Muscle of leg (tissue), 16 donors: ENCODE measurements around the gene COPB2. TPM values are rescaled to one million over a fixed set of nuclear protein-coding genes. Genes with fewer than 3 reads are reported as not detected.

Experiments used
- DNase-seq: peaks from one replicate; pipeline ENCODE4 v3.0.0; 2013
- H3K27ac ChIP-seq: one replicate; pipeline ENCODE4 v1.5.1; 2013; ENCODE audit warnings: mild to moderate bottlenecking, low read length, control low read depth
- H3K27me3 ChIP-seq: one replicate; pipeline ENCODE4 v1.6.1; 2013; ENCODE audit warnings: low read length; ENCODE audit not compliant: control insufficient read depth, insufficient read depth
- H3K36me3 ChIP-seq: one replicate; pipeline ENCODE4 v1.6.1; 2013; ENCODE audit warnings: low read length; ENCODE audit not compliant: control insufficient read depth, insufficient read depth
- H3K4me1 ChIP-seq: one replicate; pipeline ENCODE4 v1.6.1; 2013; ENCODE audit warnings: low read length; ENCODE audit not compliant: control insufficient read depth, insufficient read depth
- H3K4me3 ChIP-seq: one replicate; pipeline ENCODE4 v1.5.1; 2013; ENCODE audit warnings: low read length, control low read depth
- H3K9me3 ChIP-seq: replicated peaks from 2 replicates; pipeline ENCODE4 v1.6.1; 2013; ENCODE audit warnings: low read depth, low read length; ENCODE audit not compliant: control insufficient read depth
- WGBS: methylation state at CpG from one replicate; pipeline ENCODE4 v1.1.5; 2013; ENCODE audit warnings: missing lambda C conversion rate; ENCODE audit not compliant: insufficient coverage; 5-methylcytosine and 5-hydroxymethylcytosine counted together
- long read RNA-seq, 11 donors: transcript quantifications; one replicate each; lab custom pipeline, GENCODE V29; 2026
- polyA plus RNA-seq, 8 donors: library from polyadenylated mRNA; unstranded; fragments of 120-200 nt; gene quantifications; one replicate each; pipeline versions ENCODE4 v1.2.1 to v1.2.3, GENCODE V29; 2013; ENCODE audit warnings: inconsistent platforms in 1 of 8, low replicate concordance in 1 of 8; ENCODE audit not compliant: insufficient read length in 8 of 8, insufficient read depth in 1 of 8
- total RNA-seq: library from RNA; stranded (reverse); fragments of 120-200 nt; gene quantifications from one replicate; pipeline ENCODE4 v1.2.4, GENCODE V29; 2013

COPB2 gene
- 104 TPM for total RNA-seq
- polyA plus RNA-seq, result 100 to 1,000 TPM in 4 of 8 donors, 10 to 100 TPM in 4; 76.0 to 134 (median 101) TPM
- long read RNA-seq, donor 1, transcript COPB2-201 (22 exons, 3,360 nt), result major isoform, 6 of 7 reads
- long read RNA-seq, donor 1, partial matches to known transcripts, result 0 of 7 reads
- long read RNA-seq, donor 1, other reads (novel, unspliced or antisense), result 0 of 7 reads
- long read RNA-seq, donor 2, result 0 reads
- long read RNA-seq, donor 3, transcript COPB2-201 (22 exons, 3,360 nt), result major isoform, 10 of 18 reads
- long read RNA-seq, donor 3, partial matches to known transcripts, result 8 of 18 reads
- long read RNA-seq, donor 3, other reads (novel, unspliced or antisense), result 0 of 18 reads
- long read RNA-seq, donor 4, partial matches to known transcripts, result 0 of 4 reads
- long read RNA-seq, donor 4, other reads (novel, unspliced or antisense), result 0 of 4 reads
- long read RNA-seq, donor 5, transcript COPB2-201 (22 exons, 3,360 nt), result major isoform, 18 of 67 reads
- long read RNA-seq, donor 5, partial matches to known transcripts, result 47 of 67 reads
- long read RNA-seq, donor 5, other reads (novel, unspliced or antisense), result 0 of 67 reads
- long read RNA-seq, donor 6, transcript COPB2-201 (22 exons, 3,360 nt), result major isoform, 14 of 28 reads
- long read RNA-seq, donor 6, partial matches to known transcripts, result 12 of 28 reads
- long read RNA-seq, donor 6, other reads (novel, unspliced or antisense), result 0 of 28 reads
- long read RNA-seq, donor 7, partial matches to known transcripts, result 10 of 14 reads
- long read RNA-seq, donor 7, other reads (novel, unspliced or antisense), result 0 of 14 reads
- long read RNA-seq, donor 8, transcript COPB2-201 (22 exons, 3,360 nt), result major isoform, 10 of 18 reads
- long read RNA-seq, donor 8, partial matches to known transcripts, result 5 of 18 reads
- long read RNA-seq, donor 8, other reads (novel, unspliced or antisense), result 0 of 18 reads
- long read RNA-seq, donor 9, transcript COPB2-201 (22 exons, 3,360 nt), result major isoform, 5 of 65 reads
- long read RNA-seq, donor 9, partial matches to known transcripts, result 25 of 65 reads
- long read RNA-seq, donor 9, other reads (novel, unspliced or antisense), result 31 of 65 reads
- long read RNA-seq, donor 10, transcript COPB2-201 (22 exons, 3,360 nt), result major isoform, 24 of 161 reads
- long read RNA-seq, donor 10, partial matches to known transcripts, result 127 of 161 reads
- long read RNA-seq, donor 10, other reads (novel, unspliced or antisense), result 8 of 161 reads
- long read RNA-seq, donor 11, transcript COPB2-201 (22 exons, 3,360 nt), result major isoform, 6 of 8 reads
- long read RNA-seq, donor 11, partial matches to known transcripts, result 0 of 8 reads
- long read RNA-seq, donor 11, other reads (novel, unspliced or antisense), result 0 of 8 reads

- peak within 1 kb of the TSS; percentile 88 for H3K4me3 ChIP-seq
- no peaks in the 10 kb centered on the region for H3K9me3 ChIP-seq
- DNase-seq, result peak; percentile 100
- no peaks in the 10 kb centered on the region for H3K36me3 ChIP-seq
- under 1% methylated on average over 43 of the region's 52 CpGs for WGBS
- H3K27ac ChIP-seq, result peak within 1 kb of the TSS; percentile 99
- peaks cover 7% of the 10 kb centered on the region for H3K4me1 ChIP-seq
- no peaks in the 10 kb centered on the region for H3K27me3 ChIP-seq
Measured at GRCh38 chr3:139389552-139390368, at the start of gene COPB2. COPB2 (minus strand) TSS chr3:139389647; CDS start chr3:139389550, 97 bp downstream.

GRCh38 chr3:139434764-139435307 is 45.4 kb upstream of the COPB2 start:
- Histone ChIP-seq H3K4me1 (peaks cover 2% of the 10 kb centered on the region), H3K9me3 (peaks cover 2% of the 10 kb centered on the region), H3K27ac (no peak overlapping the region), H3K27me3 (no peaks in the 10 kb centered on the region), H3K36me3 (no peaks in the 10 kb centered on the region), H3K4me3 (no peak overlapping the region)
- 85% methylated on average over 5 of the region's 6 CpGs for WGBS
- DNase-seq, result peak; percentile 61

DNA sequence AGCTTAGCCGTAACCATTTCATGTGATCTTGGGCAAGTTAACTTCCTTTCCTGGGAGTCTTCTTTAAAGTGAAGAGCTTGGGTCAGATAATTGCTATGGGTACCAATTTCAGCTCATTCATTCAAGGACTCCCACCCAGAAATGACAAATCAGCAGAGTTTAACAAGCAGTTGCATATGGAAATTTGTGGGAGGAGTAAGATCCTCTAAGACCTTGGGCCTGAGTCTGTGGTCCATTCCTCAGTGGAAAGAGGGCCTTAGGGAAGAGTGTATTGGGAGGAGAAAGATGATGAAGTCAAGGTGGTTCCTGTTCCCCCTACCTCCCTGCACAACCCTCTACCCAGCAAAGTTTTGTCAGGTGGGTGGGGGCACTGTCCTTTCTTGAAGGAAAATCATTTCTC is 44.8 kb upstream of the COPB2 start:
- WGBS, result no CpG with 5 or more reads among the region's 1 CpG
- DNase-seq, result no peak
- Histone ChIP-seq H3K4me3 (no peak overlapping the region), H3K9me3 (peaks cover 2% of the 10 kb centered on the region), H3K36me3 (no peaks in the 10 kb centered on the region), H3K27ac (no peak overlapping the region), H3K4me1 (peaks cover under 1% of the 10 kb centered on the region), H3K27me3 (no peaks in the 10 kb centered on the region)

DNA sequence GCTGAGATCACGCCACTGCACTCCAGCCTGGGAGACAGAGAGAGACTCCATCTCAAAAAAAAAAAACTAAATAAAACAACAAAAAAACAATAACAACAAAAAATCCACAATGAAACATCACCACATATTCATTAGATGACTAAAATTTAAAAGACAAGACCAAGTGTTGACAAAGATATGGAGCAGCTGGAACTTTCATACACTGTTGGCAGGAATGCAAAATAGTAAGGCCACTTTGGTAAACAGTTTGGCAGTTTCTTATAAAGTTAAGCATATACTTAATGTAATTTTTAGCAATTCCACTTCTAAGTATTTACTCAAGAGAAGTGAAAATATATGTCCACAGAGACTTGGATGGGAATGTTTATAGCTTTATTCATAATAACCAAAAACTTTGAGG is 43.6 kb upstream of the COPB2 start:
- no CpG with 5 or more reads among the region's 1 CpG for WGBS
- no peaks in the 10 kb centered on the region for H3K27me3 ChIP-seq

DNA sequence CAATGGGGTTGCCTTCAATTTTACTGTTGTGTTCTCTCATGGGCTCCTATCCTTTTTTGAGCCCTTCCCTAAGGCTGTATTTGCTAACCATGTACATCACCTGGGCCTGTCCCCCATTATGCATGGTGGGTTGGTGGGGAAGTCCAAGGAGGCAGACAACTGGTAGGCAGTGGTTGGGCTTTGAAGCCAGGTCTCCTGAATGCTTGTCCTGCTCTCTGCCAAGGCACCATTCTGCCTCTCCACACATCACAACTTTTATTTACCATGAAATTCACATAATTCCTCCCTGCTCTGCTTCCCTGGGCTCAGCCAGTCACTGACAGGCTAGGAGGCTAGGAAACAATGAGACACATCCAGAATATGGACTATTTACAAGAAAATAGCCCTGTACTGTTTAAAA is 41.0 kb upstream of the COPB2 start:
- peak; percentile 63 for DNase-seq
- peaks cover 3% of the 10 kb centered on the region for H3K36me3 ChIP-seq

More for the DNA sequence above, 43.6 kb upstream of the COPB2 start:
- no peaks in the 10 kb centered on the region for H3K4me1 ChIP-seq
- no peak overlapping the region for H3K27ac ChIP-seq
- peaks cover 3% of the 10 kb centered on the region for H3K36me3 ChIP-seq
- peaks cover 2% of the 10 kb centered on the region for H3K9me3 ChIP-seq
- DNase-seq, result no peak
- H3K4me3 ChIP-seq, result no peak overlapping the region

DNA sequence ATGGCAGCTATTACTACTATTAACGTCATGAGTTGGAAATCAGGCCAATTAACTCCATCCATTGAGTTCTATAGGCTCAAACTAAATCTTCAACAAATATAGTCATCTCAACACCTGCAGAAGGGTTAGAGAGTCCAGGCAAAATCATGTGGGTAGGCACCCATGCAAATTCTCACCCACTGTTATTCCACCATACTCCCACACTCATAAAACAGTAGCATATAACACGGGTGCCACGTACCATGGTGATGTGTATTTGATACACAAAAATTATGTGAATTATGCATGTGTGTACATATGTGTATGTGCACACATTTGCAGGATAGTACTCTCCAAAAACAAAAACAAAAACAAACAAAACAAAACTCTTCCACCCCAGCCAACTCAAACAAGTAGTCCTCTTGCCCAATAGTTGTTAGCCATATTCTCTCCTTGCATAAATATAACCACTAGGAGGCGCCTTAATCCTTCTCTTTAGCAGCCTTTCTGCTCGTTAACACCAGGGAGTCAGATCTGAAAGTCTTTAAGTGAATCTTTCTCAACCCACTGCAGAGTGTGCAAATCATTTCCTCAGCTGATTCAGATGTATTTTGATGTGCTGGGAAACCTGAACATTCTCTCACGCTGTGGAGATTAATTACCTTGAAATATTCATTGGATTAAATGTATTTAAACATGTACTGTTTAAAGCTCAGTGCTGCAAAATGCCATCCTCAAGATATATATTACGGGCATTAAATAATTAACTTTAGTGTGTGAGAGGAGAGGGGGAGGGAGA is 38.0 kb upstream of the COPB2 start:
- DNase-seq, result peak; percentile 85
- Histone ChIP-seq H3K9me3 (no peaks in the 10 kb centered on the region), H3K36me3 (peaks cover 9% of the 10 kb centered on the region), H3K27me3 (no peaks in the 10 kb centered on the region), H3K4me3 (no peak overlapping the region), H3K27ac (no peak overlapping the region), H3K4me1 (no peaks in the 10 kb centered on the region)
- WGBS, result 0% methylated on average over 1 of the region's 7 CpGs

More for the DNA sequence above, 41.0 kb upstream of the COPB2 start:
- H3K4me1 ChIP-seq, result no peaks in the 10 kb centered on the region
- H3K27me3 ChIP-seq, result no peaks in the 10 kb centered on the region
- H3K4me3 ChIP-seq, result no peak overlapping the region
- peaks cover 2% of the 10 kb centered on the region for H3K9me3 ChIP-seq
- no peak overlapping the region for H3K27ac ChIP-seq

GRCh38 chr3:139425745-139426400 is 36.4 kb upstream of the COPB2 start:
- Histone ChIP-seq H3K4me1 (no peaks in the 10 kb centered on the region), H3K36me3 (peaks cover 9% of the 10 kb centered on the region), H3K9me3 (no peaks in the 10 kb centered on the region), H3K27me3 (no peaks in the 10 kb centered on the region), H3K27ac (no peak overlapping the region), H3K4me3 (no peak overlapping the region)
- no peak for DNase-seq
- WGBS, result no CpG with 5 or more reads among the region's 5 CpGs

DNA sequence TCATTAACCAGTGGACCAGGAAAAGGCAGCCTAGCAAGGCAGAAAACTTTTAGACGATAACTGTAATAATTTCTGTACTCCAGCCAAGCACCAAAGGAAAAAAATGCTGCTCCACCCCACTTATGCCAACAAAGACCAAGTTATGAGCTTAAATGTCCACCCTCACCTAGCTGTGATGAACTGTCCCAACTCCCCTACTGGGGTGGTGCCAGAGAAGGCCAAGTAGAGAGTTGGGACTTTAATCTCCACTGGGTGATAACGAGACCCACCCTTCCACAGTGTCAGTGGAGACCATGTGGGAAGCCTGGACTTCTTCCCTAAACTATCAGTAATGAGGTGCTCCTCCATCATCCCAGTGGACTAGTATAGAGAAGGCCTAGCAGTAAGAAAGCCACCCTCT is 33.8 kb upstream of the COPB2 start:
- WGBS, result 100% methylated on average over 1 of the region's 2 CpGs
- DNase-seq, result no peak
- Histone ChIP-seq H3K27me3 (no peaks in the 10 kb centered on the region), H3K9me3 (no peaks in the 10 kb centered on the region), H3K27ac (no peak overlapping the region), H3K36me3 (peaks cover 6% of the 10 kb centered on the region), H3K4me3 (no peak overlapping the region), H3K4me1 (no peaks in the 10 kb centered on the region)
